Activated CD4-positive, CD25-positive, alpha-beta regulatory T cell (primary cell): ENCODE results near the gene CFAP46.

ENCODE experiments used
- DNase-seq, 4 experiments: peaks; one replicate each; lab custom pipeline; 2025; lab: John Stamatoyannopoulos, UW

Gene CFAP46

GRCh38 chr10:132942101-132943057, at the start of gene CFAP46:
Gene CFAP46, minus strand, starts transcription at chr10:132942570. Its CDS starts 86 bp downstream, at chr10:132942484.
- no peak for DNase-seq

- no peak for DNase-seq
These were observed 49.5 kb upstream of the CFAP46 start for GRCh38 chr10:132991706-132992432.

DNA sequence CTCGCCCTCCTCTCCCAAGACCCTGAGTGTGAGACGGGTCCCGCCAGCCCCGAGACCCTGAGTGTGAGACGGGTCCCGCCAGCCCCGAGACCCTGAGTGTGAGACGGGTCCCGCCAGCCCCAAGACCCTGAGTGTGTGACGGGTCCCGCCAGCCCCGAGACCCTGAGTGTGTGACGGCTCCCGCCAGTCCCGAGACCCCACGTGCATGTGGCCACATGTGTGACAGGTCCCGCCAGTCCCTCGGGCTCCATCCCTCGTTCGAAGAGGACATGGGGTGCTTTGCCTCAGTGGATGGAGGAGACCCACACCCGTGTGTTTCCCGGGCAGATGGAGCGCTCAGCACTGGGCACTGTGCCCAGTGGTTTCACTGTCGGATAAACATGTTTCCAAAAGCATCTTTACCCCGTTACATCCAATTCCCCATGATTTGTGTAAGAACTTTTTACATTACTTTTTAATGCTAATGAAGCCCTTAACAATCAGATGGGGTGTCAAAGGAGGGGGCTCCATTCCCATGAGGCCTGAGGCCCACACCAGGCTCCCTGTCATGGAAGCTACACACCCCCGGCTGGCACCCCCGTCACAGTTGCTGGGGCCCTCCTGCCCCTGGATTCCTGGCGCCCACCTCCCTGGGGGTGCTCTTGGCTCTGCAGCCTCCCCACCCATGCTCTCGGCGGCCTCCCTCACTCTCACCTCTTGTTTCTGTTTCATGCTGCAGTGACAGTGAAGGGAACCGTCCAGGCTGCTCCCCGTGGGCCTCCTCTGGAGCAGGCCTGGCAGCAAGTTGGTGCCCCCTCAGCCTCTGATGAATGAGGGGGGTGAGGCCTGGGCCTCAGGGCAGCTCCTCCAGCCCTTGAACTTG, 48.5 kb upstream of the CFAP46 start:
- no peak for DNase-seq

DNA sequence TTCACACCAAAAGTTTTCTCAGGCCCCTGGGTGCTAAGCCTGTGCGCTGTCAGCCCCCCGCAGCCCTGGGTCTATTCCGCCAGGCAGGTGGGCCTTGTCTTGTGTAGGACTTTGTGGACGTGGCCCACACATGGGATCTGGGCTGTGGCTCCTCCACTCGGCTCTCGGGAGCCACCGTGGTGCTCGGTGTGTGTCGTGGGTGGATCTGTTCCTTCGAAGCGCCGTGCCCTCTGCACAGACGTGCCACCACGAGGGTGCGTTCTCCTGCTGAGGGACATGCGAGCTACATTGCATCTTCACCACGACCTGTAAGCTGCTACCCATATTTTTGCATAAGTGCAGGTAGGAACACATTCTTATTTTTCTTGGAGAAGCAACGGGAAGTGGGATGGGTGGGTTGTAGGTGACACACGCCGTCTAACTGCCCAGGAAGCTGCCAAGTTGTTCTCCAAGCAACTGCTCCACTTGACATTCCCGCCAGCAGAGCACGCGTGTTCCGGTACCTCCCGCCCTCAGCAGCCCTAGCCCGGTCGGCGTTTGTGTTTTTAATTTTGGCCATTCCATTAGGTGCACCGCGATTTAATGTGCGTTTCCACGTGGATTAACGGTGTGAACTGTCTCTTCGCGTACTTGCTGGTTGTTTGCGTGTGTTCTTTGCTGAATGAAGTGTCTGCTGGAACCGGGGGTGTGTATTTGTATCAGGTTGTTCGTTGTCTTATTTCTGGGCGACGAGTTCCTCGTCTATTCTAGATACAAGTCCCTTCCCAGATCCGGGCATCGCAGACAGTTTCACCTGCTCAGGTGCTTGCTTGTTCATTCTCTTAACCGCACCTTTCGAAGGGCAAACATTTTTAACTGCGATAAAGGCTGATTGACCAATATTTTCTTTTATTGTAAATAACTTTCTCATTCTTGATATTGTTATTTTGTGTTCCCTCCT, 47.4 kb upstream of the CFAP46 start:
- no peak for DNase-seq

DNA sequence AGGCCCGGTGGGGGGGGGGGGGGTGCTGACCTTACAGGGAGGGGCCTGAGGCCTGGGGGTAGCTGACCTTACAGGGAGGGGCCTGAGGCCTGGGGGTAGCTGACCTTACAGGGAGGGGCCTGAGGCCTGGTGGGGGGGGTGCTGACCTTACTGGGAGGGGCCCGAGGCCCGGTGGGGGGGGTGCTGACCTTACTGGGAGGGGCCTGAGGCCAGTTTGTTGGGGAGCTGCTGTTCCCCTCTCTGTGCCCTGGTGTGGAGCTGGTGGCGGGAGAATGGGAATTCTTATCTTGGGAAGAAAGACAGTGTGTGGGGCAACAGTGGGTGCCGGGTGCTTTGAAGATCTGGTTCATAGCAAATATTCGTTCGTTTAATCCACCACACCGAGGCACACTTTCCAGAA, 46.6 kb upstream of the CFAP46 start:
- no peak for DNase-seq

DNA sequence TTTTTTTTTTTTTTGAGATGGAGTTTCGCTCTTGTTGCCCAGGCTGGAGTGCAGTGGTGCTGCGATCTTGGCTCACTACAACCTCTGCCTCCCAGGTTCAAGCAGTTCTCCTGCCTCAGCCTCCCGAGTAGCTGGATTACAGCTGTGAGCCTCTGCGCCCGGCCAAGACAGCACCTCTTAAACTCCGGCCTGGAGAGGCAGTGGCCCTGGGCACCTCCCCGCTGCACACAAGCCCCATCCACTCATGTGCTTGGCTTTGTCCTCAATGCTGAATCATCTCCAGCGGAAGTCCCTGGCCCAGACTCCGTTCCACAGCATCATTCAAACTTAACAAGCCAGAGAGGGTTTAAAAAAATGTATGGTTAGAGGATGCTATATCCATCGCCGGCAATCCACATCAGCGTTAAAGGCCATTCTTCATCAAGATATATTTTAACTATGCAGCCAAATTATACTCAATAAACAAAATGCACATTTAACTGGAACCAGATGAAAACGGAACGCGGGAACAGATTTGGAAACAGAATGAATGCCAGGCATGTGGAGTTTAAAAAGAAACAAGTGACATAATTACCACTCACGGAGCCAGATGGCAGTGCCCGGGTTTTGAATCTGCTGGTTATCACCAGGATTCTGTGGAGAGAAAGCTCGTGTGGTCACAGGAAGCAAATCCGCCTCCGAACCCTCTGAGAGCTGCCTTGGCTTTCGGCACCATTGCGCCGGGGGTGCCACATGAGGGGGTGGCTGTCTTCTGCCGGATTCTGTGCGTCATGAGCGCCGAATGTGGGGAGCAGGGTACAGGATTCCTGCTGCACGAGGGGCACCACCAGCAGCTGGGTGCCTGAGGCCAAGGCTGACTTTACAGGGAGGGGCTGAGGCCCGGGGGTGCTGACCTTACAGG, 45.6 kb upstream of the CFAP46 start:
- DNase-seq: no peak

- no peak for DNase-seq
These were observed 44.6 kb upstream of the CFAP46 start for GRCh38 chr10:132986978-132987377.

DNA sequence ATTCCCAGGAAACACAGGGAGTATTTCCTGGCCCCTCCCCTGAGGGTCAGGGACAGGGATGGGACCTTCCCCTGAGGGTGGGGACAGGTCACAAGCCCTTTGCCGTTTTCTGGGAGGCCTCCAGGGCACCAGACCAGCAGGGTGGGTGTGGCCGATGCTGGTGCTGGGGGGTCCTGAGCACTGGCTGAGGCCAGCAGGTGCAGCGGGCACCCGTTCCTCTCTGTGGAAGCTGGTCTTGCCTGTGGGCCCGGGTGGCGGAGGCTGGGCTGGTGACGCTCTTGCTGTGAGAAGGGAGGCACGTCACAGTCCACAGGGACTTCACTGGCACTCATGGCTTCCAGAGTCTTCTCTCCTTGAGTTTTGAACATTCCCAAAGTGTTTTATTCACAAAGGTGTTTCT, 44.2 kb upstream of the CFAP46 start:
- no peak for DNase-seq

GRCh38 chr10:132986076-132986475, 43.7 kb upstream of the CFAP46 start:
- DNase-seq: no peak

DNA sequence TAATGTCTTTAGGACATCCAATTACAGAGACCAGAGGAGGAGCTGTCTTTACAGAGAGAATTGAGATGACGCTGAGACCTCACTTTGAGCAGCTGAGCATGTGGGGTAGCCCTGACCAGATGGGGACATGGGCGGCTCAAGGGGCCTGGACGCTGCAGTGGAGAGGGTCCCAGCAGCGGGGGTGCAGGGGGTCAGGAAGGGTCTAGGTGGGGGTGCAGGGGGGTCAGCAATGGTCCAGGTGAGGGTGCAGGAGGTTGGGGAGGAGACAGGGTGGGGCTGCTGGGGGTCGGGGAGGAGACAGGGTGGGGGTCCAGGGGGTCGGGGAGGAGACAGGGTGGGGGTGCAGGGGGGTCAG, 43.2 kb upstream of the CFAP46 start:
- DNase-seq: no peak

GRCh38 chr10:132984801-132985545, 42.6 kb upstream of the CFAP46 start:
- no peak for DNase-seq

DNA sequence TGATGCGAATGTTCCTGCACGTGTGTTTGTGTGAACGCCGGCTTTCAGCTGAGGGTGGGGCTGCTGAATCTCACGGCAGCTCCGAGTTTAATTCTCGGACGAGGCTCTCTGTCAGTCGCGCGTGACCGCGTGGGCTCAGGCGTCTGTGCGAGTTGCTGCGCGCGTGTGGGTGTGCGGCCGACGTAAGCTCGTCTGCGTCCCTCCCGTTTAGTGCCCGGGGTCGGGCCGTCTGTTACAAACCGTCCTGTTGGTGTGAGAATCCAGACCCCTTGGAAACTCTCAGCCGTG, 41.6 kb upstream of the CFAP46 start:
- DNase-seq: no peak

DNA sequence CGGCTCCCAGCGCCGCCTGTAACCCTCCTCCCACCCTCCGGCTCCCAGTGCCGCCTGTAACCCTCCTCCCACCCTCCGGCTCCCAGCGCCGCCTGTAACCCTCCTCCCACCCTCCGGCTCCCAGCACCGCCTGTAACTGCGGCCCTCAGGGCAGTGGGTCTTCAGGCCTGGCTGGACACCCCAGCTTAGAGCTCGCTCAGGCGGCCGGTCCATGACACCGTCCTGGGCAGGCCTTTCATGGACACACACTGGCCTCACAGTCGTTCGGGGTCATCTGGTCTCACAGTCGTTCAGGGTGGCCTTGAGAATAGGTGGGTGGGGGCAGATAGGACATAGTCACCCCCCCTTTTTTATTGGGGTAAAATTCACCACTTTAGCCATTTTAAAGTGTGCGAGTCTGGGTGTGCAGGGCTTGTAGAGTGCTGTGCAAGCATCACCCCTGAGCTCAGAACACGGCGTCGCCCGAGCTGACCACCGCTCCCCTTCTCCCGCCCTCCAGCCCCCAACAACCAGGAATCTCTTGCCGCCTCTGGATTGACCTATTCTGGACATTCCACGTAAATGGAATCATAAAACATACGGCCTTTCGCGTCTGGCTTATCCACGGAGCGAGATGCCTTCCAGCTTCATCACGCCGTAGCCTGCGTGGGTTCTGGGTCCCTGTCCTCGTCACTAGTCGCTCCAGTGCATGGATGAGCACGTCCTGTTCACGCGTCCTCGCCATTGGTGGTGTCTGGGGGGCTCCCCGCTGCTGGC, 41.1 kb upstream of the CFAP46 start:
- no peak for DNase-seq

DNA sequence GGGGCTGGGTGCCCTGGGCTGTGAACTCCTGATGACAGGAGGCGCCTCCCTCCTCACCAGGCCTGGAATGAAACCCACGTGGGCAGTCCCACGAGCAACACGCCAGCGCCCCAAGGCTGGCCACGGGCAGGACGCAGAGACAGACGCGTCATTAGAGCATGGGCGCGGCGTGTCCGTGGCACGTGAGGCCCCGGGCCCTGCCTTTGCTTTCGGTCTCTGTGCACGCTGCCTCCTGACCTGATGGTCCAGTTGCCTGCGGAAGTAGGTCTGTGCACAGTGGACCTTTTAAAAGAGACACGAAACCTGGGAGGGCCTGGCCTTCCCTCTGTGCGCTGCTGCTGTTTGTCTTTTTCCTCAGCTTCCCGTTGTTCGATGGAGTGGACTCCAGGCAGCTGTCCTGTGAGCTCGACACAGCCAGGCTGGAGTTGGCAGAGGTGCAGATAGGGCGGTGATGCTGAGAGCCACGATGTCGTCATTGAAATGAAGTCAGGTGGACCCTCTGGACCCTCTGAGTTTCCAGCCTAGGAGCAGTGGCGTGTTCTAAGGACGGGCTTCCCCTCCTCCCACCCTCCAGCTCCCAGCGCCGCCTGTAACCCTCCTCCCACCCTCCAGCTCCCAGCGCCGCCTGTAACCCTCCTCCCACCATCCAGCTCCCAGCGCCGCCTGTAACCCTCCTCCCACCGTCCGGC, 40.1 kb upstream of the CFAP46 start:
- DNase-seq: no peak

- DNase-seq: no peak
These were observed 39.4 kb upstream of the CFAP46 start for GRCh38 chr10:132981746-132982145.

- DNase-seq: no peak
These were observed 38.8 kb upstream of the CFAP46 start for GRCh38 chr10:132981173-132981555.

- no peak for DNase-seq
These were observed 38.2 kb upstream of the CFAP46 start for GRCh38 chr10:132980426-132981172.
